IMR-90 (cell line): ENCODE data around the gene PTPRN2. TPM values are rescaled to one million over a fixed set of nuclear protein-coding genes. Genes with fewer than 3 reads are reported as not detected.

Experiments used
- ATAC-seq: fragments of 200-7000 bp; cut with Tn5 transposase; 2 replicates; pipeline ENCODE4 v1.9.1; 2020; ENCODE audit warnings: low read depth, mild to moderate bottlenecking, moderate library complexity
- BruUV-seq: library from RNA; stranded (reverse); fragments of 400-500 nt; replicated peaks from 2 replicates; lab custom pipeline; 2021; lab: Mats Ljungman, UMichigan
- CTCF ChIA-PET: fragments of 300-600 bp; formaldehyde crosslinking; extraction: SDS; loops from one replicate; lab custom pipeline; 2021; ENCODE audit warnings: antibody characterized with exemption; lab: Yijun Ruan, JAX
- POLR2A ChIA-PET: fragments of 300-600 bp; sonication (Branson Sonifier 250); formaldehyde crosslinking; loops from one replicate; lab custom pipeline; 2022; ENCODE audit warnings: antibody characterized with exemption; ENCODE audit not compliant: unreplicated experiment; lab: Charles Lee
- DNase-seq: peaks from one replicate; pipeline ENCODE4 v3.0.0; 2013
- H2AFZ ChIP-seq: replicated peaks from 2 replicates; pipeline ENCODE3; 2013; ENCODE audit warnings: low read length, mild to moderate bottlenecking; ENCODE audit not compliant: poor library complexity
- H2AK5ac ChIP-seq: 2 replicates; pipeline ENCODE4 v1.6.1; 2013; ENCODE audit warnings: low read depth, low read length, inconsistent platforms
- H2AK9ac ChIP-seq: replicated peaks from 2 replicates; pipeline ENCODE3; 2013; ENCODE audit warnings: mild to moderate bottlenecking, low read depth, low read length, moderate library complexity; ENCODE audit not compliant: poor library complexity
- H2BK120ac ChIP-seq: 2 replicates; pipeline ENCODE4 v1.6.1; 2013; ENCODE audit warnings: low read depth, low read length, inconsistent platforms
- H2BK15ac ChIP-seq: 3 replicates; pipeline ENCODE4 v1.6.1; 2013; ENCODE audit warnings: low read depth, low read length, inconsistent platforms
- H2BK20ac ChIP-seq: 2 replicates; pipeline ENCODE4 v1.6.1; 2013; ENCODE audit warnings: low read depth, mild to moderate bottlenecking, inconsistent platforms, low read length, moderate library complexity
- H2BK5ac ChIP-seq: 2 replicates; pipeline ENCODE4 v1.6.1; 2013; ENCODE audit warnings: mild to moderate bottlenecking, low read depth, low read length, inconsistent platforms; ENCODE audit not compliant: poor library complexity, severe bottlenecking
- H3K14ac ChIP-seq: replicated peaks from 2 replicates; pipeline ENCODE4 v1.6.1; 2013; ENCODE audit warnings: low read depth, low read length, inconsistent platforms
- H3K18ac ChIP-seq: 2 replicates; pipeline ENCODE4 v1.6.1; 2013; ENCODE audit warnings: low read depth, low read length, control low read depth
- H3K23ac ChIP-seq: 2 replicates; pipeline ENCODE4 v1.6.1; 2013; ENCODE audit warnings: low read depth, low read length, inconsistent platforms
- H3K27ac ChIP-seq: 2 replicates; pipeline ENCODE4 v1.5.1; 2013; ENCODE audit warnings: mild to moderate bottlenecking, control low read depth, low read length; ENCODE audit not compliant: insufficient read depth
- H3K27me3 ChIP-seq: 2 replicates; pipeline ENCODE4 v1.6.1; 2013; ENCODE audit warnings: low read length; ENCODE audit not compliant: control insufficient read depth, insufficient read depth
- H3K36me3 ChIP-seq: 2 replicates; pipeline ENCODE4 v1.6.1; 2013; ENCODE audit warnings: low read length, mixed read lengths; ENCODE audit not compliant: control insufficient read depth, insufficient read depth
- H3K4ac ChIP-seq: 2 replicates; pipeline ENCODE4 v1.6.1; 2013; ENCODE audit warnings: low read depth, low read length, inconsistent platforms
- H3K4me1 ChIP-seq: 2 replicates; pipeline ENCODE4 v1.6.1; 2013; ENCODE audit warnings: low read length, mixed read lengths; ENCODE audit not compliant: control insufficient read depth, insufficient read depth
- H3K4me2 ChIP-seq: 2 replicates; pipeline ENCODE4 v1.6.1; 2013; ENCODE audit warnings: low read depth, mild to moderate bottlenecking, control low read depth, low read length, moderate library complexity
- H3K4me3 ChIP-seq: 2 replicates; pipeline ENCODE4 v1.5.1; 2013; ENCODE audit warnings: low read depth, mild to moderate bottlenecking, control low read depth, low read length, moderate library complexity; ENCODE audit not compliant: insufficient read depth
- H3K56ac ChIP-seq: 2 replicates; pipeline ENCODE4 v1.6.1; 2013; ENCODE audit warnings: low read length, inconsistent platforms; ENCODE audit not compliant: insufficient read depth; ENCODE audit errors: extremely low read depth
- H3K79me1 ChIP-seq, 2 experiments: 2 replicates each; pipeline ENCODE4 v1.6.1; 2013; ENCODE audit warnings: low read length in 2 of 2, inconsistent platforms in 1 of 2, low read depth in 1 of 2
- H3K9ac ChIP-seq: 2 replicates; pipeline ENCODE4 v1.6.1; 2013; ENCODE audit warnings: low read depth, low read length, control low read depth
- H3K9me1 ChIP-seq: 2 replicates; pipeline ENCODE4 v1.6.1; 2013; ENCODE audit warnings: low read length, inconsistent platforms; ENCODE audit not compliant: insufficient read depth
- H3K9me3 ChIP-seq: 2 replicates; pipeline ENCODE4 v1.6.1; 2013; ENCODE audit warnings: low read length; ENCODE audit not compliant: control insufficient read depth, insufficient read depth
- H4K20me1 ChIP-seq: 2 replicates; pipeline ENCODE4 v1.6.1; 2013; ENCODE audit warnings: low read length, inconsistent platforms; ENCODE audit not compliant: insufficient read depth
- H4K5ac ChIP-seq: 2 replicates; pipeline ENCODE4 v1.6.1; 2013; ENCODE audit warnings: mild to moderate bottlenecking, low read depth, low read length, control low read depth
- H4K8ac ChIP-seq, 2 experiments: 2 replicates each; pipeline ENCODE4 v1.6.1; 2013; ENCODE audit warnings: low read depth in 2 of 2, low read length in 2 of 2, control low read depth in 1 of 2, inconsistent platforms in 1 of 2
- H4K91ac ChIP-seq: 2 replicates; pipeline ENCODE4 v1.6.1; 2013; ENCODE audit warnings: low read depth, low read length, inconsistent platforms; ENCODE audit not compliant: insufficient read depth
- BHLHE40 ChIP-seq: fragments of 150-350 bp; IDR thresholded peaks from 2 replicates; pipeline ENCODE4 v1.6.1; 2016; ENCODE audit warnings: mild to moderate bottlenecking, low read depth, low read length
- CHD1 ChIP-seq: IDR thresholded peaks from 2 replicates; pipeline ENCODE4 v1.6.1; 2012; ENCODE audit warnings: low read depth, low read length, improper control_type of control experiment
- CTCF ChIP-seq: conservative IDR thresholded peaks from 2 replicates; pipeline ENCODE4 v1.5.1; 2012; ENCODE audit warnings: mild to moderate bottlenecking, low read depth, low read length, improper control_type of control experiment
- ELK1 ChIP-seq: fragments of 150-350 bp; IDR thresholded peaks from 2 replicates; pipeline ENCODE4 v1.6.1; 2016; ENCODE audit warnings: low read depth, mild to moderate bottlenecking, low read length, moderate library complexity, borderline replicate concordance
- POLR2A ChIP-seq: IDR thresholded peaks from 2 replicates; pipeline ENCODE4 v1.6.1; 2012; ENCODE audit warnings: mild to moderate bottlenecking, low read depth, low read length
- RCOR1 ChIP-seq: IDR thresholded peaks from 2 replicates; pipeline ENCODE4 v1.6.1; 2012; ENCODE audit warnings: mild to moderate bottlenecking, low read length, improper control_type of control experiment; ENCODE audit not compliant: insufficient replicate concordance
- RFX5 ChIP-seq: IDR thresholded peaks from 2 replicates; pipeline ENCODE4 v1.8.0; 2012; ENCODE audit warnings: low read depth, mild to moderate bottlenecking, low read length, moderate library complexity
- USF2 ChIP-seq: fragments of 150-350 bp; IDR thresholded peaks from 2 replicates; pipeline ENCODE4 v1.6.1; 2017; ENCODE audit warnings: mild to moderate bottlenecking, antibody characterized with exemption, low read length, low read depth
- WGBS, 2 experiments: methylation state at CpG; one replicate each; pipeline versions ENCODE4 v1.1.5 to v1.1.7; 2013; ENCODE audit warnings: missing lambda C conversion rate in 2 of 2; ENCODE audit not compliant: insufficient read length in 1 of 2; ENCODE audit errors: extremely low coverage in 2 of 2; 5-methylcytosine and 5-hydroxymethylcytosine counted together
- dilution Hi-C: fragments of 300-500 bp; cut with HindIII; formaldehyde crosslinking; loops from one replicate; pipeline ENCODE4 v1.14.3; 2018; ENCODE audit warnings: low sequenced_read_pairs; ENCODE audit not compliant: unreplicated experiment
- in situ Hi-C: fragments of 300-500 bp; cut with MboI; formaldehyde crosslinking; loops from 3 replicates; pipeline ENCODE4 v1.14.3; 2019; ENCODE audit warnings: low sequenced_read_pairs, inconsistent platforms, mixed read lengths
- intact Hi-C: fragments of 100-400 bp; cut with micrococcal nuclease; formaldehyde crosslinking; loops from 2 replicates; pipeline ENCODE4 v1.10.0; 2022
- polyA plus RNA-seq, 3 experiments: library from polyadenylated mRNA; depleted of rRNA; stranded (reverse); fragments of >200 nt; gene quantifications; 2 replicates each; pipeline ENCODE4 v1.2.3, GENCODE V29; 2012; ENCODE audit warnings: low replicate concordance in 1 of 3
- total RNA-seq: library from RNA; depleted of rRNA; stranded (reverse); fragments of >200 nt; gene quantifications from 2 replicates; pipeline ENCODE4 v1.2.3, GENCODE V29; 2012

The PTPRN2 gene
- total and polyA plus RNA-seq, 2 of the 4 experiments (the other 2 are of a cell fraction) = 0.03 TPM; not detected in 1

- Histone ChIP-seq H3K9me3 (peaks cover 41% of the 10 kb centered on the region), H2BK20ac (no peak overlapping the region), H3K79me1 (no peaks in the 10 kb centered on the region), H3K4ac (no peak overlapping the region), H2BK5ac (no peak overlapping the region), H3K4me2 (no peak overlapping the region), H4K5ac (no peak overlapping the region), H4K20me1 (no peaks in the 10 kb centered on the region), H2BK15ac (no peak overlapping the region), H3K56ac (no peak overlapping the region), H3K36me3 (no peaks in the 10 kb centered on the region), H3K27me3 (no peaks in the 10 kb centered on the region), H3K18ac (no peak overlapping the region), H2BK120ac (no peak overlapping the region), H3K4me3 (no peak overlapping the region), H2AK9ac (no peak overlapping the region), H2AK5ac (no peak overlapping the region), H3K23ac (no peak overlapping the region), H3K9me1 (no peaks in the 10 kb centered on the region), H3K14ac (no peak overlapping the region), H4K91ac (no peak overlapping the region), H4K8ac (no peak overlapping the region), H3K27ac (no peak overlapping the region), H3K9ac (no peak overlapping the region), H2AFZ (no peak overlapping the region), H3K4me1 (no peaks in the 10 kb centered on the region)
- in situ Hi-C loops = no loop called here
- WGBS, 2 experiments = no CpG with 5 or more reads among the region's 11 CpGs
- TF ChIP-seq RCOR1 (no peak), CHD1 (no peak), ELK1 (no peak), USF2 (no peak), POLR2A (no peak), BHLHE40 (no peak), CTCF (no peak), RFX5 (no peak)
- DNase-seq (no peak), ATAC-seq (no peak)
- POLR2A ChIA-PET = no interaction called here
- CTCF ChIA-PET = no interaction called here
- BruUV-seq = no TSS peak
- dilution Hi-C loops = no loop called here
- intact Hi-C loops = no loop called here
These were observed 576.5 kb downstream of the PTPRN2 start for GRCh38 chr7:158010961-158011693.
